Left ventricle myocardium inferior (tissue), 1 donor: Measurements from ENCODE around the gene ARHGAP32. TPM values are rescaled to one million over a fixed set of nuclear protein-coding genes. Genes with fewer than 3 reads are reported as not detected.

ENCODE experiments used
- DNase-seq: peaks from one replicate; pipeline ENCODE4 v3.0.0-alpha.2; 2020
- H3K27ac ChIP-seq: fragments of 200-600 bp; replicated peaks from 2 replicates; pipeline ENCODE4 v1.8.0; 2021
- H3K27me3 ChIP-seq: fragments of 200-600 bp; 2 replicates; pipeline ENCODE4 v1.8.0; 2021; ENCODE audit warnings: low read depth
- H3K36me3 ChIP-seq: fragments of 200-600 bp; 2 replicates; pipeline ENCODE4 v1.8.0; 2021
- H3K4me1 ChIP-seq: fragments of 200-600 bp; 2 replicates; pipeline ENCODE4 v1.8.0; 2021
- H3K4me3 ChIP-seq: fragments of 200-600 bp; 2 replicates; pipeline ENCODE4 v1.8.0; 2021; ENCODE audit warnings: mild to moderate bottlenecking, moderate library complexity
- H3K9me3 ChIP-seq: fragments of 200-600 bp; replicated peaks from 2 replicates; pipeline ENCODE4 v1.8.0; 2021
- intact Hi-C: fragments of 100-400 bp; cut with micrococcal nuclease; formaldehyde crosslinking; loops from one replicate; pipeline ENCODE4 v1.11.0; 2022
- total RNA-seq: library from RNA; stranded (reverse); fragmentation: NEBNext Ultra II Directional; extraction: Animal tissue kit (Norgen Biotek cat#: 25700); gene quantifications from one replicate; pipeline ENCODE4 v1.2.1, GENCODE V29; 2021
- TF ChIP-seq, protein P1 (sequence below): fragments of 200-600 bp; IDR thresholded peaks from 2 replicates; pipeline ENCODE4 v1.8.0; 2021; ENCODE audit warnings: antibody characterized with exemption, mild to moderate bottlenecking, borderline replicate concordance
- donor health status: DM: no; HTN: yes; CAD: no; lungs with severe emphysema.

ARHGAP32 gene
- total RNA-seq, 1 donor from 2014 or later, result 5.3 TPM

- intact Hi-C loops, result no loop called here
- Histone ChIP-seq H3K4me3 (no peak overlapping the region), H3K27me3 (peaks cover 15% of the 10 kb centered on the region), H3K4me1 (no peaks in the 10 kb centered on the region), H3K36me3 (no peaks in the 10 kb centered on the region), H3K9me3 (no peaks in the 10 kb centered on the region), H3K27ac (no peak overlapping the region)
- TF ChIP-seq, protein P1, sequence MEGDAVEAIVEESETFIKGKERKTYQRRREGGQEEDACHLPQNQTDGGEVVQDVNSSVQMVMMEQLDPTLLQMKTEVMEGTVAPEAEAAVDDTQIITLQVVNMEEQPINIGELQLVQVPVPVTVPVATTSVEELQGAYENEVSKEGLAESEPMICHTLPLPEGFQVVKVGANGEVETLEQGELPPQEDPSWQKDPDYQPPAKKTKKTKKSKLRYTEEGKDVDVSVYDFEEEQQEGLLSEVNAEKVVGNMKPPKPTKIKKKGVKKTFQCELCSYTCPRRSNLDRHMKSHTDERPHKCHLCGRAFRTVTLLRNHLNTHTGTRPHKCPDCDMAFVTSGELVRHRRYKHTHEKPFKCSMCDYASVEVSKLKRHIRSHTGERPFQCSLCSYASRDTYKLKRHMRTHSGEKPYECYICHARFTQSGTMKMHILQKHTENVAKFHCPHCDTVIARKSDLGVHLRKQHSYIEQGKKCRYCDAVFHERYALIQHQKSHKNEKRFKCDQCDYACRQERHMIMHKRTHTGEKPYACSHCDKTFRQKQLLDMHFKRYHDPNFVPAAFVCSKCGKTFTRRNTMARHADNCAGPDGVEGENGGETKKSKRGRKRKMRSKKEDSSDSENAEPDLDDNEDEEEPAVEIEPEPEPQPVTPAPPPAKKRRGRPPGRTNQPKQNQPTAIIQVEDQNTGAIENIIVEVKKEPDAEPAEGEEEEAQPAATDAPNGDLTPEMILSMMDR, result no peak
- no peak for DNase-seq
These were observed 249.9 kb downstream of the ARHGAP32 start for GRCh38 chr11:128942272-128942612.

GRCh38 chr11:128941573-128942271, 250.4 kb downstream of the ARHGAP32 start:
- H3K9me3 ChIP-seq, result no peaks in the 10 kb centered on the region
- H3K27ac ChIP-seq, result no peak overlapping the region
- TF ChIP-seq, protein P1, result no peak
- no peaks in the 10 kb centered on the region for H3K4me1 ChIP-seq
- no peak for DNase-seq
- intact Hi-C loops, result no loop called here
- H3K36me3 ChIP-seq, result no peaks in the 10 kb centered on the region
- no peak overlapping the region for H3K4me3 ChIP-seq
- H3K27me3 ChIP-seq, result peaks cover 15% of the 10 kb centered on the region

GRCh38 chr11:128941110-128941509, 251.0 kb downstream of the ARHGAP32 start:
- peaks cover 15% of the 10 kb centered on the region for H3K27me3 ChIP-seq
- no peak for DNase-seq
- no peaks in the 10 kb centered on the region for H3K4me1 ChIP-seq
- H3K36me3 ChIP-seq, result no peaks in the 10 kb centered on the region
- intact Hi-C loops, result no loop called here
- H3K4me3 ChIP-seq, result no peak overlapping the region
- no peak overlapping the region for H3K27ac ChIP-seq
- H3K9me3 ChIP-seq, result no peaks in the 10 kb centered on the region
- TF ChIP-seq, protein P1, result no peak

- Histone ChIP-seq H3K27me3 (peaks cover 15% of the 10 kb centered on the region), H3K4me3 (no peak overlapping the region), H3K9me3 (no peaks in the 10 kb centered on the region), H3K27ac (no peak overlapping the region), H3K36me3 (no peaks in the 10 kb centered on the region), H3K4me1 (no peaks in the 10 kb centered on the region)
- DNase-seq, result no peak
- intact Hi-C loops, result no loop called here
- TF ChIP-seq, protein P1, result no peak
These were observed 251.5 kb downstream of the ARHGAP32 start for GRCh38 chr11:128940603-128941002.

- Histone ChIP-seq H3K4me3 (no peak overlapping the region), H3K27me3 (peaks cover 15% of the 10 kb centered on the region), H3K4me1 (no peaks in the 10 kb centered on the region), H3K9me3 (no peaks in the 10 kb centered on the region), H3K36me3 (no peaks in the 10 kb centered on the region), H3K27ac (no peak overlapping the region)
- TF ChIP-seq, protein P1, result no peak
- no peak for DNase-seq
- intact Hi-C loops, result no loop called here
These were observed 252.0 kb downstream of the ARHGAP32 start for GRCh38 chr11:128940156-128940555.
